ENCODE data around the gene ALDH1L1.

- no peak for TF ChIP-seq CTCF (conservative IDR thresholded peaks at IDR 0.05; ENCODE audit: low read depth, low read length)
- TF ChIP-seq EZH2 (IDR thresholded peaks at IDR 0.05; ENCODE audit: low read length, unreplicated experiment), result no peak
- TF ChIP-seq EZH2phosphoT487 (IDR thresholded peaks at IDR 0.05; ENCODE audit: borderline replicate concordance, low read length), result no peak
Measured at GRCh38 chr3:126056681-126057500, 123.5 kb downstream of the ALDH1L1 start.

All from PC-3 (cell line).